ENCODE data around the gene MFRP.

Gene MFRP

DNA sequence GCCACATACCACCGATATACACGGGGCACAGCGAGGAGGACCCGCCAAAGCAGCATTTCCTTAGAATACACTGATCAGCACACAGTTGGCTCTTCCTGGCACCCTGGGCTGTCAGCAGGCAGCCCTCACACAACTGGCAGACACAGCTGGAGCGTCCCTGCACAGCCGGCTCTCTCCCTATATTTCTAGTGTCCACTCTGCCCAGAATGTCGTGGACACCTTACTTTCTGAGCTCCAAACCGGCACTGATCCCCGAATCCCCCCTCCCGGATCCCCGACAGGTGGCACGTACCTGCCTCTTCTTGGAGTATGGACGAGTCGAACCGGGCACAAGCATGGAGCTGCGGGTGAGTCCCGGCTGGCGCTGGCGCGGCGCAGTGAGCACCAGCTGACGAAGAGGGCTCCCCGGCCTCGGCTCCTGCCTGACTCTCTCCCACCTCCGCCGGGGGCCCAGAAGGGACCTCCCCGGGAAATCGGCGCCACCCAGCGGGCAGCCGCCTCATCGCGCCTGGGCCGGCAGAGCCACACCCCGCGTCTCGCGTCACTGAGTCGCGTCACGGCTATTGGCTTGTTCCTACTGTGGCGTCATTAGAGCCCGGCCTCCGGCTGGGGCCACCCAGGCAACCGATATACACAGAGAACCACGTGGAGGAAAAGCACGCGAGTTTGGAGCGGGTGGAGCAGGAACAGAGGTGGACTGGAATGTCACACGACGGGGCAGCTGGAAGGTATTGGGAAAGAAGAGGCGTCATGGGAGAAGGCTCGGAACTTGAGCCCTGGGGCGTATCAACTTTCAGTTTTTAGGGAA lies 34.9 kb upstream of the MFRP start, which contains the start of gene USP2 (continued):
- TF ChIP-seq, protein P1, sequence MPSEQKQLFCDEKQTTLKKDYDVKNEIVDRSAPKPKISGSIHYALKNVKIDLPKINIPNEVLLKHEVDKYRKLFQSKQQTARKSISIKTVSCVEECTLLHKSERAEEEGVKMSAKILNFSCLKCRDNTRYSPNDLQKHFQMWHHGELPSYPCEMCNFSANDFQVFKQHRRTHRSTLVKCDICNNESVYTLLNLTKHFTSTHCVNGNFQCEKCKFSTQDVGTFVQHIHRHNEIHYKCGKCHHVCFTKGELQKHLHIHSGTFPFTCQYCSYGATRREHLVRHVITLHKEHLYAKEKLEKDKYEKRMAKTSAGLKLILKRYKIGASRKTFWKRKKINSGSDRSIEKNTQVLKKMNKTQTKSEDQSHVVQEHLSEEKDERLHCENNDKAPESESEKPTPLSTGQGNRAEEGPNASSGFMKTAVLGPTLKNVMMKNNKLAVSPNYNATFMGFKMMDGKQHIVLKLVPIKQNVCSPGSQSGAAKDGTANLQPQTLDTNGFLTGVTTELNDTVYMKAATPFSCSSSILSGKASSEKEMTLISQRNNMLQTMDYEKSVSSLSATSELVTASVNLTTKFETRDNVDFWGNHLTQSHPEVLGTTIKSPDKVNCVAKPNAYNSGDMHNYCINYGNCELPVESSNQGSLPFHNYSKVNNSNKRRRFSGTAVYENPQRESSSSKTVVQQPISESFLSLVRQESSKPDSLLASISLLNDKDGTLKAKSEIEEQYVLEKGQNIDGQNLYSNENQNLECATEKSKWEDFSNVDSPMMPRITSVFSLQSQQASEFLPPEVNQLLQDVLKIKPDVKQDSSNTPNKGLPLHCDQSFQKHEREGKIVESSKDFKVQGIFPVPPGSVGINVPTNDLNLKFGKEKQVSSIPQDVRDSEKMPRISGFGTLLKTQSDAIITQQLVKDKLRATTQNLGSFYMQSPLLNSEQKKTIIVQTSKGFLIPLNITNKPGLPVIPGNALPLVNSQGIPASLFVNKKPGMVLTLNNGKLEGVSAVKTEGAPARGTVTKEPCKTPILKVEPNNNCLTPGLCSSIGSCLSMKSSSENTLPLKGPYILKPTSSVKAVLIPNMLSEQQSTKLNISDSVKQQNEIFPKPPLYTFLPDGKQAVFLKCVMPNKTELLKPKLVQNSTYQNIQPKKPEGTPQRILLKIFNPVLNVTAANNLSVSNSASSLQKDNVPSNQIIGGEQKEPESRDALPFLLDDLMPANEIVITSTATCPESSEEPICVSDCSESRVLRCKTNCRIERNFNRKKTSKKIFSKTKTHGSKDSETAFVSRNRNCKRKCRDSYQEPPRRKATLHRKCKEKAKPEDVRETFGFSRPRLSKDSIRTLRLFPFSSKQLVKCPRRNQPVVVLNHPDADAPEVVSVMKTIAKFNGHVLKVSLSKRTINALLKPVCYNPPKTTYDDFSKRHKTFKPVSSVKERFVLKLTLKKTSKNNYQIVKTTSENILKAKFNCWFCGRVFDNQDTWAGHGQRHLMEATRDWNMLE (tag by site-specific recombination; conservative IDR thresholded peaks at IDR 0.05; ENCODE audit: low read depth): no peak
- TF ChIP-seq ZNF114 (tag by site-specific recombination; IDR thresholded peaks at IDR 0.05) (no peak), ZFHX2 (tag by site-specific recombination; conservative IDR thresholded peaks at IDR 0.05) (0 out of 2 replicates have a peak, but pooled peaks have one; percentile 20), ZNF19 (tag by site-specific recombination; IDR thresholded peaks at IDR 0.05; ENCODE audit: low read depth) (no peak), ZNF266 (tag by site-specific recombination; IDR thresholded peaks at IDR 0.05; ENCODE audit: low read depth) (no peak), ZNF23 (tag by site-specific recombination; IDR thresholded peaks at IDR 0.05; ENCODE audit: borderline replicate concordance) (no peak), ZNF426 (tag by site-specific recombination; IDR thresholded peaks at IDR 0.05) (no peak), KLF9 (tag by site-specific recombination; IDR thresholded peaks at IDR 0.05; ENCODE audit: low read depth) (peak; percentile 53; the same call in 1 of the 2 replicates), MZF1 (tag by site-specific recombination; IDR thresholded peaks at IDR 0.05; ENCODE audit: borderline replicate concordance) (no peak), ZNF423 (tag by site-specific recombination; IDR thresholded peaks at IDR 0.05) (peak; percentile 86), KLF16 (tag by site-specific recombination; IDR thresholded peaks at IDR 0.05) (peak; percentile 44; the same call in 1 of the 2 replicates), ZSCAN30 (tag by site-specific recombination; IDR thresholded peaks at IDR 0.05) (no peak), GLI4 (tag by site-specific recombination; IDR thresholded peaks at IDR 0.05) (no peak)
- TF ChIP-seq, protein P2, sequence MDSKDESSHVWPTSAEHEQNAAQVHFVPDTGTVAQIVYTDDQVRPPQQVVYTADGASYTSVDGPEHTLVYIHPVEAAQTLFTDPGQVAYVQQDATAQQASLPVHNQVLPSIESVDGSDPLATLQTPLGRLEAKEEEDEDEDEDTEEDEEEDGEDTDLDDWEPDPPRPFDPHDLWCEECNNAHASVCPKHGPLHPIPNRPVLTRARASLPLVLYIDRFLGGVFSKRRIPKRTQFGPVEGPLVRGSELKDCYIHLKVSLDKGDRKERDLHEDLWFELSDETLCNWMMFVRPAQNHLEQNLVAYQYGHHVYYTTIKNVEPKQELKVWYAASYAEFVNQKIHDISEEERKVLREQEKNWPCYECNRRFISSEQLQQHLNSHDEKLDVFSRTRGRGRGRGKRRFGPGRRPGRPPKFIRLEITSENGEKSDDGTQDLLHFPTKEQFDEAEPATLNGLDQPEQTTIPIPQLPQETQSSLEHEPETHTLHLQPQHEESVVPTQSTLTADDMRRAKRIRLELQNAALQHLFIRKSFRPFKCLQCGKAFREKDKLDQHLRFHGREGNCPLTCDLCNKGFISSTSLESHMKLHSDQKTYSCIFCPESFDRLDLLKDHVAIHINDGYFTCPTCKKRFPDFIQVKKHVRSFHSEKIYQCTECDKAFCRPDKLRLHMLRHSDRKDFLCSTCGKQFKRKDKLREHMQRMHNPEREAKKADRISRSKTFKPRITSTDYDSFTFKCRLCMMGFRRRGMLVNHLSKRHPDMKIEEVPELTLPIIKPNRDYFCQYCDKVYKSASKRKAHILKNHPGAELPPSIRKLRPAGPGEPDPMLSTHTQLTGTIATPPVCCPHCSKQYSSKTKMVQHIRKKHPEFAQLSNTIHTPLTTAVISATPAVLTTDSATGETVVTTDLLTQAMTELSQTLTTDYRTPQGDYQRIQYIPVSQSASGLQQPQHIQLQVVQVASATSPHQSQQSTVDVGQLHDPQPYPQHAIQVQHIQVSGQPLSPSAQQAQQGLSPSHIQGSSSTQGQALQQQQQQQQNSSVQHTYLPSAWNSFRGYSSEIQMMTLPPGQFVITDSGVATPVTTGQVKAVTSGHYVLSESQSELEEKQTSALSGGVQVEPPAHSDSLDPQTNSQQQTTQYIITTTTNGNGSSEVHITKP (tag by site-specific recombination; IDR thresholded peaks at IDR 0.05): peak; percentile 72; the same call in 1 of the 2 replicates
- TF ChIP-seq, protein P3, sequence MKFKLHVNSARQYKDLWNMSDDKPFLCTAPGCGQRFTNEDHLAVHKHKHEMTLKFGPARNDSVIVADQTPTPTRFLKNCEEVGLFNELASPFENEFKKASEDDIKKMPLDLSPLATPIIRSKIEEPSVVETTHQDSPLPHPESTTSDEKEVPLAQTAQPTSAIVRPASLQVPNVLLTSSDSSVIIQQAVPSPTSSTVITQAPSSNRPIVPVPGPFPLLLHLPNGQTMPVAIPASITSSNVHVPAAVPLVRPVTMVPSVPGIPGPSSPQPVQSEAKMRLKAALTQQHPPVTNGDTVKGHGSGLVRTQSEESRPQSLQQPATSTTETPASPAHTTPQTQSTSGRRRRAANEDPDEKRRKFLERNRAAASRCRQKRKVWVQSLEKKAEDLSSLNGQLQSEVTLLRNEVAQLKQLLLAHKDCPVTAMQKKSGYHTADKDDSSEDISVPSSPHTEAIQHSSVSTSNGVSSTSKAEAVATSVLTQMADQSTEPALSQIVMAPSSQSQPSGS (tag by site-specific recombination; IDR thresholded peaks at IDR 0.05; ENCODE audit: low read depth): peak; percentile 53; the same call in 1 of the 2 replicates
- TF ChIP-seq, protein P4, sequence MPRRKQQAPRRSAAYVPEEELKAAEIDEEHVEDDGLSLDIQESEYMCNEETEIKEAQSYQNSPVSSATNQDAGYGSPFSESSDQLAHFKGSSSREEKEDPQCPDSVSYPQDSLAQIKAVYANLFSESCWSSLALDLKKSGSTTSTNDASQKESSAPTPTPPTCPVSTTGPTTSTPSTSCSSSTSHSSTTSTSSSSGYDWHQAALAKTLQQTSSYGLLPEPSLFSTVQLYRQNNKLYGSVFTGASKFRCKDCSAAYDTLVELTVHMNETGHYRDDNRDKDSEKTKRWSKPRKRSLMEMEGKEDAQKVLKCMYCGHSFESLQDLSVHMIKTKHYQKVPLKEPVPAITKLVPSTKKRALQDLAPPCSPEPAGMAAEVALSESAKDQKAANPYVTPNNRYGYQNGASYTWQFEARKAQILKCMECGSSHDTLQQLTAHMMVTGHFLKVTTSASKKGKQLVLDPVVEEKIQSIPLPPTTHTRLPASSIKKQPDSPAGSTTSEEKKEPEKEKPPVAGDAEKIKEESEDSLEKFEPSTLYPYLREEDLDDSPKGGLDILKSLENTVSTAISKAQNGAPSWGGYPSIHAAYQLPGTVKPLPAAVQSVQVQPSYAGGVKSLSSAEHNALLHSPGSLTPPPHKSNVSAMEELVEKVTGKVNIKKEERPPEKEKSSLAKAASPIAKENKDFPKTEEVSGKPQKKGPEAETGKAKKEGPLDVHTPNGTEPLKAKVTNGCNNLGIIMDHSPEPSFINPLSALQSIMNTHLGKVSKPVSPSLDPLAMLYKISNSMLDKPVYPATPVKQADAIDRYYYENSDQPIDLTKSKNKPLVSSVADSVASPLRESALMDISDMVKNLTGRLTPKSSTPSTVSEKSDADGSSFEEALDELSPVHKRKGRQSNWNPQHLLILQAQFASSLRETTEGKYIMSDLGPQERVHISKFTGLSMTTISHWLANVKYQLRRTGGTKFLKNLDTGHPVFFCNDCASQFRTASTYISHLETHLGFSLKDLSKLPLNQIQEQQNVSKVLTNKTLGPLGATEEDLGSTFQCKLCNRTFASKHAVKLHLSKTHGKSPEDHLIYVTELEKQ (tag by site-specific recombination; IDR thresholded peaks at IDR 0.05; ENCODE audit: borderline replicate concordance): no peak
- TF ChIP-seq, protein P5, sequence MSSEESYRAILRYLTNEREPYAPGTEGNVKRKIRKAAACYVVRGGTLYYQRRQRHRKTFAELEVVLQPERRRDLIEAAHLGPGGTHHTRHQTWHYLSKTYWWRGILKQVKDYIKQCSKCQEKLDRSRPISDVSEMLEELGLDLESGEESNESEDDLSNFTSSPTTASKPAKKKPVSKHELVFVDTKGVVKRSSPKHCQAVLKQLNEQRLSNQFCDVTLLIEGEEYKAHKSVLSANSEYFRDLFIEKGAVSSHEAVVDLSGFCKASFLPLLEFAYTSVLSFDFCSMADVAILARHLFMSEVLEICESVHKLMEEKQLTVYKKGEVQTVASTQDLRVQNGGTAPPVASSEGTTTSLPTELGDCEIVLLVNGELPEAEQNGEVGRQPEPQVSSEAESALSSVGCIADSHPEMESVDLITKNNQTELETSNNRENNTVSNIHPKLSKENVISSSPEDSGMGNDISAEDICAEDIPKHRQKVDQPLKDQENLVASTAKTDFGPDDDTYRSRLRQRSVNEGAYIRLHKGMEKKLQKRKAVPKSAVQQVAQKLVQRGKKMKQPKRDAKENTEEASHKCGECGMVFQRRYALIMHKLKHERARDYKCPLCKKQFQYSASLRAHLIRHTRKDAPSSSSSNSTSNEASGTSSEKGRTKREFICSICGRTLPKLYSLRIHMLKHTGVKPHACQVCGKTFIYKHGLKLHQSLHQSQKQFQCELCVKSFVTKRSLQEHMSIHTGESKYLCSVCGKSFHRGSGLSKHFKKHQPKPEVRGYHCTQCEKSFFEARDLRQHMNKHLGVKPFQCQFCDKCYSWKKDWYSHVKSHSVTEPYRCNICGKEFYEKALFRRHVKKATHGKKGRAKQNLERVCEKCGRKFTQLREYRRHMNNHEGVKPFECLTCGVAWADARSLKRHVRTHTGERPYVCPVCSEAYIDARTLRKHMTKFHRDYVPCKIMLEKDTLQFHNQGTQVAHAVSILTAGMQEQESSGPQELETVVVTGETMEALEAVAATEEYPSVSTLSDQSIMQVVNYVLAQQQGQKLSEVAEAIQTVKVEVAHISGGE (tag by site-specific recombination; conservative IDR thresholded peaks at IDR 0.05; ENCODE audit: low read depth): no peak
- TF ChIP-seq, protein P6, sequence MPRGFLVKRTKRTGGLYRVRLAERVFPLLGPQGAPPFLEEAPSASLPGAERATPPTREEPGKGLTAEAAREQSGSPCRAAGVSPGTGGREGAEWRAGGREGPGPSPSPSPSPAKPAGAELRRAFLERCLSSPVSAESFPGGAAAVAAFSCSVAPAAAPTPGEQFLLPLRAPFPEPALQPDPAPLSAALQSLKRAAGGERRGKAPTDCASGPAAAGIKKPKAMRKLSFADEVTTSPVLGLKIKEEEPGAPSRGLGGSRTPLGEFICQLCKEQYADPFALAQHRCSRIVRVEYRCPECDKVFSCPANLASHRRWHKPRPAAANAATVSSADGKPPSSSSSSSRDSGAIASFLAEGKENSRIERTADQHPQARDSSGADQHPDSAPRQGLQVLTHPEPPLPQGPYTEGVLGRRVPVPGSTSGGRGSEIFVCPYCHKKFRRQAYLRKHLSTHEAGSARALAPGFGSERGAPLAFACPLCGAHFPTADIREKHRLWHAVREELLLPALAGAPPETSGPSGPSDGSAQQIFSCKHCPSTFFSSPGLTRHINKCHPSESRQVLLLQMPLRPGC (tag by site-specific recombination; IDR thresholded peaks at IDR 0.05): no peak

Measured in HEK293 (cell line).